ENCODE results near the gene PRR14. TPM values are rescaled to one million over a fixed set of nuclear protein-coding genes. Genes with fewer than 3 reads are reported as not detected.

The PRR14 gene
- total and polyA plus RNA-seq, 10 of the 15 experiments (the other 5 are each of a cell fraction or from before 2014, with no cell fraction given) = 2.5 to 66.8 (median 19.2) TPM

- no peak for TF ChIP-seq NR2C2 (IDR thresholded peaks at IDR 0.05; ENCODE audit: borderline replicate concordance, control insufficient read depth, insufficient read length, low read depth)
- no peak for TF ChIP-seq ZNF622 (IDR thresholded peaks at IDR 0.05)
- TF ChIP-seq MEF2A (IDR thresholded peaks at IDR 0.05; ENCODE audit: insufficient read depth, low read depth, low read length) = peak; percentile 19; the same call in 1 of the 2 replicates
- peak; percentile 71 for TF ChIP-seq POU2F2 (IDR thresholded peaks at IDR 0.05; ENCODE audit: borderline replicate concordance, low read depth, low read length)
- no peak for TF ChIP-seq MTA3 (IDR thresholded peaks at IDR 0.05; ENCODE audit: borderline replicate concordance, low read length)
- TF ChIP-seq PAX5 (IDR thresholded peaks at IDR 0.05; ENCODE audit: borderline replicate concordance, low read depth, low read length) = peak; percentile 42; the same call in 1 of the 2 replicates
- TF ChIP-seq, protein P1, sequence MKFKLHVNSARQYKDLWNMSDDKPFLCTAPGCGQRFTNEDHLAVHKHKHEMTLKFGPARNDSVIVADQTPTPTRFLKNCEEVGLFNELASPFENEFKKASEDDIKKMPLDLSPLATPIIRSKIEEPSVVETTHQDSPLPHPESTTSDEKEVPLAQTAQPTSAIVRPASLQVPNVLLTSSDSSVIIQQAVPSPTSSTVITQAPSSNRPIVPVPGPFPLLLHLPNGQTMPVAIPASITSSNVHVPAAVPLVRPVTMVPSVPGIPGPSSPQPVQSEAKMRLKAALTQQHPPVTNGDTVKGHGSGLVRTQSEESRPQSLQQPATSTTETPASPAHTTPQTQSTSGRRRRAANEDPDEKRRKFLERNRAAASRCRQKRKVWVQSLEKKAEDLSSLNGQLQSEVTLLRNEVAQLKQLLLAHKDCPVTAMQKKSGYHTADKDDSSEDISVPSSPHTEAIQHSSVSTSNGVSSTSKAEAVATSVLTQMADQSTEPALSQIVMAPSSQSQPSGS (IDR thresholded peaks at IDR 0.05; ENCODE audit: low read length) = no peak
- TF ChIP-seq POLR2AphosphoS5 (IDR thresholded peaks at IDR 0.05; ENCODE audit: low read length) = peak; percentile 90
- peak; percentile 87 for TF ChIP-seq LARP7 (IDR thresholded peaks at IDR 0.05)
- TF ChIP-seq, protein P2, sequence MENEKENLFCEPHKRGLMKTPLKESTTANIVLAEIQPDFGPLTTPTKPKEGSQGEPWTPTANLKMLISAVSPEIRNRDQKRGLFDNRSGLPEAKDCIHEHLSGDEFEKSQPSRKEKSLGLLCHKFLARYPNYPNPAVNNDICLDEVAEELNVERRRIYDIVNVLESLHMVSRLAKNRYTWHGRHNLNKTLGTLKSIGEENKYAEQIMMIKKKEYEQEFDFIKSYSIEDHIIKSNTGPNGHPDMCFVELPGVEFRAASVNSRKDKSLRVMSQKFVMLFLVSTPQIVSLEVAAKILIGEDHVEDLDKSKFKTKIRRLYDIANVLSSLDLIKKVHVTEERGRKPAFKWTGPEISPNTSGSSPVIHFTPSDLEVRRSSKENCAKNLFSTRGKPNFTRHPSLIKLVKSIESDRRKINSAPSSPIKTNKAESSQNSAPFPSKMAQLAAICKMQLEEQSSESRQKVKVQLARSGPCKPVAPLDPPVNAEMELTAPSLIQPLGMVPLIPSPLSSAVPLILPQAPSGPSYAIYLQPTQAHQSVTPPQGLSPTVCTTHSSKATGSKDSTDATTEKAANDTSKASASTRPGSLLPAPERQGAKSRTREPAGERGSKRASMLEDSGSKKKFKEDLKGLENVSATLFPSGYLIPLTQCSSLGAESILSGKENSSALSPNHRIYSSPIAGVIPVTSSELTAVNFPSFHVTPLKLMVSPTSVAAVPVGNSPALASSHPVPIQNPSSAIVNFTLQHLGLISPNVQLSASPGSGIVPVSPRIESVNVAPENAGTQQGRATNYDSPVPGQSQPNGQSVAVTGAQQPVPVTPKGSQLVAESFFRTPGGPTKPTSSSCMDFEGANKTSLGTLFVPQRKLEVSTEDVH (IDR thresholded peaks at IDR 0.05; ENCODE audit: low read depth, partially characterized antibody) = no peak
- peak; percentile 41; the same call in 1 of the 2 replicates for TF ChIP-seq TCF12 (IDR thresholded peaks at IDR 0.05; ENCODE audit: low read depth, low read length)
- TF ChIP-seq YBX1 (IDR thresholded peaks at IDR 0.05) = no peak
- no peak for TF ChIP-seq WRNIP1 (IDR thresholded peaks at IDR 0.05; ENCODE audit: borderline replicate concordance, low read depth, low read length)
- TF ChIP-seq SRF (IDR thresholded peaks at IDR 0.05; ENCODE audit: low read depth in 2 of 2, low read length in 2 of 2) = 0 out of 4 replicates have a peak, but pooled peaks of 1 of the 2 experiments have one; percentile 2
- TF ChIP-seq, protein P3, sequence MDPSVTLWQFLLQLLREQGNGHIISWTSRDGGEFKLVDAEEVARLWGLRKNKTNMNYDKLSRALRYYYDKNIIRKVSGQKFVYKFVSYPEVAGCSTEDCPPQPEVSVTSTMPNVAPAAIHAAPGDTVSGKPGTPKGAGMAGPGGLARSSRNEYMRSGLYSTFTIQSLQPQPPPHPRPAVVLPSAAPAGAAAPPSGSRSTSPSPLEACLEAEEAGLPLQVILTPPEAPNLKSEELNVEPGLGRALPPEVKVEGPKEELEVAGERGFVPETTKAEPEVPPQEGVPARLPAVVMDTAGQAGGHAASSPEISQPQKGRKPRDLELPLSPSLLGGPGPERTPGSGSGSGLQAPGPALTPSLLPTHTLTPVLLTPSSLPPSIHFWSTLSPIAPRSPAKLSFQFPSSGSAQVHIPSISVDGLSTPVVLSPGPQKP (IDR thresholded peaks at IDR 0.05; ENCODE audit: low read depth, low read length) = no peak
- no peak for TF ChIP-seq STAT3 (IDR thresholded peaks at IDR 0.05; ENCODE audit: low read depth, low read length)
- TF ChIP-seq SMAD5 (IDR thresholded peaks at IDR 0.05; ENCODE audit: low read depth) = peak; percentile 65; the same call in 1 of the 2 replicates
- TF ChIP-seq ZNF274 (IDR thresholded peaks at IDR 0.05; ENCODE audit: insufficient read depth, insufficient read length) = no peak
- TF ChIP-seq BCL11A (IDR thresholded peaks at IDR 0.05; ENCODE audit: low read depth, low read length) = no peak
- no peak for TF ChIP-seq MYC (IDR thresholded peaks at IDR 0.05; ENCODE audit: insufficient read depth, insufficient read length, insufficient replicate concordance, low read length, severe bottlenecking)
- TF ChIP-seq CBX5 (IDR thresholded peaks at IDR 0.05; ENCODE audit: low read depth) = no peak
- no peak for TF ChIP-seq CBX3 (IDR thresholded peaks at IDR 0.05; ENCODE audit: borderline replicate concordance, low read depth)
- no peak for TF ChIP-seq EZH2 (IDR thresholded peaks at IDR 0.05; ENCODE audit: borderline replicate concordance, control insufficient read depth, low read depth, low read length)
- peak; percentile 98 for TF ChIP-seq RCOR1 (conservative IDR thresholded peaks at IDR 0.05; ENCODE audit: low read depth, low read length)
- peak; percentile 74; the same call in 1 of the 2 replicates for TF ChIP-seq ZBED1 (IDR thresholded peaks at IDR 0.05; ENCODE audit: borderline replicate concordance)
- TF ChIP-seq IRF4 (IDR thresholded peaks at IDR 0.05; ENCODE audit: low read depth, low read length) = no peak
Observed at GRCh38 chr16:30698139-30698815, 47.5 kb downstream of the PRR14 start (continued).
